ENCODE measurements around the gene PRKAG2.

The PRKAG2 gene

DNA sequence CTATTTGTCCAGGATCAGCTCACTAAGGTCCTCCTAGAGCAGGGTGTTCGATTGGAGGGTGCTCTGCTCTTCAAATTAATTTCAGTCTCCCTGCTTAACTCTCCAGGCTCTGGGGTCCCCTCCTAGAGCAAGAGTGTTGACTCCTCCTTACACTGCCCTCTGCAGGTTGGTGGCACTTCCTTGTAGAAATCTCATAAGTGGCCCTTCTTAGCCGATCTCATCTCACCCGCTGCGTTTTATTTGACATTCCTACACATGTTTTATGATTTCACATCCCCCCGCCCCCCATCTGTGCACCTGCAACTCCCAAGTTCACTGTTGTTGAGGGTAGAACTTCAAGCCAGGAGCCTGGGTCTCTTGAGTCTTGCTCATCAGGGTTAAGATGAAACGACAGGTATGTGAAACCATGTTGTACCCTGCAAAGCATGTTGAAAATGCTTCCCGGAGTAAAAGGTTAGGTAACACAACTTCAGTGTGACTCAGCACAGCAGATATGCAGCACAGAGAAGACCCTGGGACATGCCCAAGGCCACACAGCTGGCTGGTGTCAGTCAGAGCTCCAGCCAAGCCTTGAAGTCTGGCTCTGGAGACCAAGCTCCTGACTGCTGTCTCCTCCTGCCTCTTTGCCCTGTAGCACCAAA, 171.2 kb downstream of the PRKAG2 start:
- peak; percentile 92 for DNase-seq

DNA sequence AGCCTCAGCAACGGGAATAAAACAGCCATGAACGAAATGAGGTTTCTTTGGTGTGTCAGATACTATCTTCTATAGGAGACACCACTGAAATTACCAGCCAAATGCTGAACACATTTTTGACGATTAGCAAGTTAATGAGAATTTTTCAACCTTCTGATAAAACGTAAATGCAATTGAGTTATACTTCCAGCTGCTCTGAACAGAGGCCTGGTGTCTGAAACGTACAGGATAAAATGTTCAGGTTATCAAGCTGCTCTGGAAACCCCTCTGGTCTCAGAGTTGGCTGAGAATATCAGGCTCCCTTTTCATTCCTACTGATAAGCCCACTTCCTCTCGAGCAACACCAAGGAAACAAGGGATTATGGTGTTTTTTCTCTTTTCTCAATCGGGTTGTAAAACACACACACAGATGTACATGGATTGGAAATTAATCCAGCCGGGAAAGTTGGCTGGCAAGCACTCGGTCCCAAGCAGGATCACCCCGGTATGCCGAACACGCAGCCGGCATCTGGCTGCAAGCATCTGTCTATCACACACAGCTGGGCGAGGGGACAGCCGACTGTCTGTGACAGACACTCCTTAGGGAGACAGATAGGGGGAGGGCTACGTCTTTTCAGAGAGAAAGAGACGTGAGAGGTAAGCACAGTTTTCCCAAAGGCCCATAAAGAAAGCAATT, 171.8 kb downstream of the PRKAG2 start:
- peak; percentile 73 for DNase-seq

DNA sequence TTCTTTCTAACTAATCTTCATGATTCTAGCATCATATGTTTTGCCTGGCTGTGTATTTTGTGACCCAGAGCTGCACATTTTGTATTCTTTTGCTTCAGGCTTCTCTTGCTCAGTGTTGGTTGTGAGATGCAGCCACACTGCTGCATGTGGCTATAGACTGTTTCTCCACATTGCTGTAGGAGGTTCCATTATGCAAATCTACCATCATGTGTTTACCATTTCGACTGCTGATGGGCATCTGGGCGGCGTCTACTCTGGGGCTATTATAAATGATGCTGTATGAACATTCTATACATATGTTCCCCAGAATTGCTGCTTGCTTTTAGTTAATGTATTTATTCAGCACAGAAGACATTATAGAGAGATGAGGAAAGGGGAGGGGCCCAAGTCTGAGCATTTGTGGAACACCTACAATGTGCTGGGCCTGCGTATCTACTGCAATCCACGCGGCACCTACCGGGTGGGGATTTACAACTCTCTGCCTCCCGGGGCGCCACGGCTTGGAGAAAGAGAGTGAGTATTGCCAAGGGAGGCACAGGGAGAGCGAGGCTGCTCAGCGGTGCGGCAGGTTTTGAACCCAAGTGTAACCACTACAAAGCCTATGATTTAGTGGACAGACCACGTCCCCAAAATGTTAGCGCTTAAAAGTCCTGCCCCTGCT, 172.5 kb downstream of the PRKAG2 start:
- no peak for DNase-seq

DNA sequence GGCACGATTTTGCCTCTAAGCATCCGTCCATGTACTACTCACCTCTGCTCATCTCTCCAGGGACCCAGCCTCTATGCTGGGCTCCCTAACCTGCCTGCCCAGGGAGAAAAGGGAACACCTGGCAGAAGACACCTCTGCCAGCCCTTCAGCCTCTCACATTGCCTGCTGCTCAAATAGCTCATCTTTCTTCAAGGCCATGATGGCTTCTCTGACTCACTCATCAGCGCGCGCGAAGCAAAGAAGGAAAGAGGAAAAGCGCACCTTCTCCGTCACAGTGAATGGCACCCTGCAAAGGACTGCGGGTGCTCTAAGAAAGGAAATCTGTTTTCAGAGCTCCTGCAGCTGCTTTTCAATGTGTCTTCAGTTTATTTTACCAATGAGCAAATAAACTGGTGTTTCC, 174.0 kb downstream of the PRKAG2 start:
- no peak for DNase-seq

DNA sequence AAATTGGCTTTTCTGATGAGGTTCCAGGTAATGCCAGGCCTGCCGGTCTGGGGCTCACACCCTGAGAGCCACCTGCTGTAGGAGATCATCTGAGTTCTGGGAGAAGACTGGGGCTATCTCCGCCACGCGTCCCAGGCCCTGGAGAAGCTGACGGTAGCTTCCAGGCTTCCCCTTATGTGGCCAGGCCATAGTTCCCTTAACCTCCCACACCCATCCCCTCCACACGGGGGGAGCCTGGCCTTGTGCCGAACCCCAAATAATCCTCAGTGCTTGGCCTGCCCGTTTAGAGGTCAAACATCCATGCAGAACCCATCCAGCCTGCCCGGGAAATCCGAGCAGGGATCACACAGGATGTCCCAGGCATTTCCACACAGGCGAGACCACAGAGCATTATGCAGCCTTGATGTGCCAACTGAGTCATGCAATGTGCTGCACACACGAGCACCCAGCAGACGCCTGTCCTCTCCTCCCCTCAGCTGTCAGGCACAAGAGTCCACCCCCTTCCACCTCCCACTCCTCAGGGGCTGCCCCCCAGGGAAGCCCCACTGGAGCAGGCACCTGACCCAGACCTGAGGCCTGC, 176.2 kb downstream of the PRKAG2 start:
- DNase-seq = no peak

DNA sequence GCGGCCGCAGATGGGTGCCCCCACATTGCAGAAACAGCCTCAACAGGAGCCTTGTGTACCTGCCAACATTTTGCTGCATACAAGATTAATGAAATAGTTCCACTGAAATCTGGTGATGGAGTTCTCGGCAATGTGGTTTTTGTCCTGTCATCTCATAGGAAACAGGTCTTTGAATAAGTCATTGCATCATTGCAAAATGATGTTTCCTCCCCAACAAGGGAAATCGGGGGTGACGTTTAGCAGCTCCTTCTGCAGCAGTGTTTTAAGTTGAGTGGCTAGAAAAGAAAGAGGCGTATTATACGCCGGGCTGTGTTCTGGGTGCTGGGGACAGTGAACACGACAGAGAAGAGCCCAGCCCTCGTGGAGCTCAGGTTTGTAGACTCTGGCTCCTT, 177.0 kb downstream of the PRKAG2 start:
- DNase-seq = no peak

DNA sequence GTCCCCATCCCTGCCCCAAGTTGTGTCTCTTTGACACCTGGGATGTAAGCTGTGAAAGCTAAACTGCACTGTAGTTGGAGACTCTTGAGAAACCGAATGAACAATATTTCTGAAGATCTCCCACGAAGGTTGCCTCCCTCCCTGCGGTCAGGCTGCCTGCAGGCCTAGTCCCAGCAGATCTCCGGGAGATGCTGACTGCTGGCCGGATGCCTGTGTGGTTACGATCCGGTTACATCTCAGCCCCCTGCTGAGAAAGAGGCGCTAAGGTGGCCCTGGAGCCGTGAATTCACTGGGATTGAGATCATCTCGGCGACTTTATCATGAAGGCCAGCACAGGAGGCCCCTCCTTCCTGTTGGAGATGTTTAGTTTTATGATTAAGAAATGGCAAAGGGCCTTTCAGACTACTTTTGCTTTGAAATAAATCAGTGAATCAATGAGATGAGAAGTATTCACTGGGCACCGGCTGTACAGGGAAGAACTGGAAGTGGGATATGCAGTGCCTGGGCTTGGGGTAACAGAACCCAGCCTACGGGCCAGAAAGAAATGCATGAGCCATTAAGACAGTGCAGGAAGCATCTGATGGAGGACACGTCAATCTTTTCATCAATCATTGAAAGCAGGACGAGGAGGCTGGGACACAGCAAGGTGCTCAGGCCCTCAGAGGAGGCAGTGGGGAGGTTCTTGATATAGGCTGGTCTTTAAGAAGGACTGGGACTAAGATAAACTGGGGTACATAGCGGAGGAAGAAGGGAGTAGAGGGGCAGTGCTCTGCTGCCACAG, 177.6 kb downstream of the PRKAG2 start:
- DNase-seq = no peak

DNA sequence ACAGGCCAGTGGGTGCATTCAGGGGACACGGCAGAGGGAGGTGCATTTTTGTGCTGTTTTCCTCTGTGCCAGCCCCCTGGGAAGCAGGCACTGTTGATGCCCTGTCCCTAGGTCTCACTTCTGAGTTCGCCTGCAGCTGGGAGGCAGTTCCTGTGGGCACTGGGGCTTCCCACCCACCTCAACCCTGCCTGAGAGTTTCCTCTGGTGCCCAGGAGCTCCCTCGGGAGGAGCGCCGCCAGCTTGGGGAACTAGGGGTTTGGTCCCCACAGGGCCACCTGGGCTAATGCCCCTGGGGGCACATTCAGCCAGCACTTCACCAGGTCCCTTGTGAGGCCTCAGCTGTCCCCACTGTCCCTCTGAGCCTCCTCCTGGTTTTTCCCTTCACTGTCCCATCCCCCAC, 179.0 kb downstream of the PRKAG2 start:
- no peak for DNase-seq

DNA sequence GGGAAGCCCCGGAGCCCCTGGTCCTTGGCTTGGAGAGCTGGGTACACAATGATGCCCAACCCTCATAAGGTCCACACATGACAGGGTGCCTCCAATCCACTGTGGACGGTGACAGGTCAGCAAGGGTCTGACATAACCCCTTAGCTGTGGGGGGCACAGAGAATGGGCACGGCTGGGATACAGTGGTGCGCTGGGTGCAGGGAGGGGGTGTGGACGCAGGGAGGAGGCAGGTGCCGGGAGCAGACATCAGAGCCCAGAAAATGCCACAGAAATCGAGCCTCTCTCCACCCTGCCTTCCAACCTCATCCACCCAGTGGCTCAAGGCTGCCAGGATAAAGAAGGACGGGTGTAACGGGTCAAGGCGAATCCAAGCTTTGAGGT, 179.4 kb downstream of the PRKAG2 start:
- no peak for DNase-seq

DNA sequence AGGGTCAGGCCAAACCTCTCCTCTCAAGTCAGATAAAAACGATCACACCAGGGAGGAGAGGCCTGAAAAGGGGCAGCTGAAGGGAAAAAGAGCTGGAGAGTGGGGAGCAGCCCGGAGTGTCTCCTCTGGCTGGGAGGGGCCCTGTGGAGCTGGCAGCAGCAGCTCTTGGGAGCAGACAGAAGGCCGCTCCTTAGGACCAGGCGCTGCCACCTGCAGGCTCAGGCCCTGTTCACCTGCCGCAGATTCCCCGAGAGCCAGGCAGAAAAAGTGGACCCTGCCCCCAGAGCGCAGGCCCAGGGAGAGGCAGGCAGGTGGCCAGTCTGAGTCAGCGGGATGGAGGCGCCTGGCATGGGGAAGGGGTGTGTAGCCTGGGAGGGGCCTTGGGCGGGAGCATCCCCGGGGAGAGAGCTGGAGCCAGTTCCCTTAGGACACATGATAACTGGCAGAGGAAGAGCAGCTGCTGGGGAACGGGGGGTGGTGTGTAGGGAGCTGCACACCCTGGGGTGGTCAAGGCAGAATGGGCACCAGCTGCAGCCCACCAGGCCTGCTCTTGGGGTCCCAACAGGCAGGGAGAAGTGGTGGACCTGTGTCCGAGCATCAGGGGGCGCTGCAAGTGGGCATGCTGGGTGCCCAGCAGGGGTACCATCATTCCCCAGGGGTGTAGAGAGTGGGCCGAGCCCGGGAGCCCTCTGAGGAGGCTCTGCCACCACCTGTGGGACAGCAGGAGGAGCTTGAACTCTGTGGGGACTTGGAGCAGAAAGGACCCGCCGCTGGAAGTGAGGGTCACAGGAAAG, 180.0 kb downstream of the PRKAG2 start:
- peak; percentile 82 for DNase-seq

DNA sequence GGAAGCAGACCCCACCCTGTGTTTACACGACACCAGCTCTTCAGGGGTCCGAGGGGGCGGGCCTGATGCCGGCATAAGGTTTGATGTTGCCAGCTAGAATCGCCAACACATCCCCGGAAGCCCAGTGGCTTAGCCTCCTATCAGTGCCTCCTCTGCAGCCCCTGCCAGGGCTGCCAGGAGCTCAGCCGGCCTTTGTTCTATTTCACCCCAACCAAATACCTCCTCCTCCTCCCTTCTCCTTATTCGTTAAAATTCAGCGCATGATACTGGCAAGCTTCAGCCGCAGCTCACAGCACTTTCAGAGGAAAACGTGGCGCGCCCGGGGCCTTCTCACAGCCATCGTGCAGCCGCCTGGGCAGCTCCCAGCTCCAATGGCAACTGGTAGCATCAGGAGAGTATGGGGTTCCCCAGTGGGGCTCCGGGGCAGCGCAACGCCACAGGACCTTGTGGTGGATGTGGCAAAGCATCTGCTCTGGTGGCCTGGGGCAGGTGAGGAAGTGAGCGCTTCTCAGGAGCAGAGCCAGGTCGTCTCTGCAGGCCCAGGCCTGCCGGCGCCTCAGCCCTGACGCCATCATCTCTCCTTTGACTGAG, 180.9 kb downstream of the PRKAG2 start:
- no peak for DNase-seq

DNA sequence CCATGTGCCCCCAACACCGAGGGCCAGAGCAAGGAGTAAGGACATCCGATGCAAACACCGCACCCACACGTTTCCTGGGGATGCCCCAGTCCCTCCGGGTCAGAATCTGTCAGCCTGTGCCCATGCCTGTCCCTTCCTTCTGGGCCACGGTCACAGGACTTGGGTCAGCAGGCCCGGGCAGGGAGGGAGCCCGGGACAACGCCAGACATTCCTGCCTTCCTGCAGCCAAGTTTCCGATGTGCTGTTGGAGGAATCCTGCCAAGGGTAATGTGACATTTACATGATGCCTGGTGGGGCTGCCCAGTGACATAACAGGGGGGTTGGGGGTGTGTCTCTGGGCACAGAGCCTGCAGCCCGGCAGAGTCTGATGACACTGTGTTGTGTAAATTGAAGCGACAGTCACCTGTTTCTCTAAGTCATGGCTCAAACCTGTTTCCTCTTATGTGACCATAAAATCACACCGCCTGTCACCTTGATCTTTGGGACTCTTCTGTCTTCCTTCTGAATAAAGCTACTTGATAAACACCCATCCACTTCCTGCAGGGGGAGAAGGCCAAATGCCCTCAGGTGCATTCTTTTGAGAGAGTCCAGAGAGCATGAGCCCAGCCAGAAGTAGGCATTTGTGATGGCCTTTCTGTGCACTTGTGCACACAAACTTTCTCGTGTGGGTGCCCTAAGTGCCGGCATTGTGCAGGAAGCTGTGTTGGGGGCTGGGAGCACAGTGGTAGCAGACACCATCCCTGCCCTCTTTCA, 181.9 kb downstream of the PRKAG2 start:
- no peak for DNase-seq

DNA sequence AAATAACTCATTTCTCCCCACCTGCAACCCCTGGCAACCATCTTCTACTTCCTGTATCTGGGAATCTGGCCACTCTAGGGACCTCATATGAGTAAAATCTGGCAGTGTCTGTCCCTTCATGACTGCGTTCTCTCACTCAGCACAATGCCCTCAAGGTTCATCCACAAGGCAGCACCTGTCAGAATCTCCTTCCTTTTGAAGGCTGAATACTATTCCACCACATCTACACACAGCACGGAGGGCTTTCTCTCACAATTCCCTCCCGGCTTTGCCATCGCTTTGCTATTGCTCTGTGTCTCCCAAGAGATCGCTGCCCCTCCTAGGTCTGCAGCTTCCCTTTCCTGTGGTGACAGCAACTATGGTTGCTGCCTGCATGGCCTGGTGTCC, 182.5 kb downstream of the PRKAG2 start:
- no peak for DNase-seq

DNA sequence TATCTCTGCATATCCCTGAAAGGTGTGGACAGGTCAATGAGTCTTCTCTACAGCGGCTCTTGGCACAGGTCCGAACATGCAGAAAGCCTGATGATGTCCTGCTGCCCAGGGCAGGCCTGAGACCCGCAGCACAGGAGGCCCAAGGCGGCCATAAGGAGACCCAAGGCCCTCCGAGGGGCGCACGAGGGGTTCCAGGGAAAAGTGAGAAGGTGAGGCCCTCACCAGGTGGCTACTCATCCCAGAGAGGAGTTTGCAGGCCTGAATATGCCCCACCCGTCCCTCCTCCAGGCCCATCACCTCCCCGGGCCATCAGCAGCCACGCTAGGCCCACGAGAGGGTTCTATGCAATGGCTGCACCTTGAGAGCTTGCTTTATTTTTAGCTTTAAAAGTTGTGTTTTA, 183.8 kb downstream of the PRKAG2 start:
- no peak for DNase-seq

DNA sequence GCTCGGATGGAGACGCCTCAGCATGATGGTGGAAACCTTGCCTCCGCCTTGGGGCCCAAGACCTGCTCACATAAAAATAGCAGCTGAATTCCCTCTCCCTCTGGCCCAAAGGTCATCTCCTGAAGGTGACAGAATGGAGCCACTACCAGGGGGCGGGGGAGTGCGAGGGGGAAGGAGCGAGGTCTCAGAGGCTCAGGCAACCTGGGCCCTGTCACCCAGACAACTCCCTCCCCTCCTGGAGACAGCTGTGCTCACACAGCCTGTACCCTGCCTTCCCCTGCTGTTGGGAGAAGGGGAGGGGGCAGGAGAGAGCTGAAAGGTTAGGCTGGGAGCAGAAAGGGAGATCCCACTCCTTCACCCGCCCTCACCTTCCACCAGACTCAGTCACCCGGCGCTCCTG, 184.2 kb downstream of the PRKAG2 start:
- DNase-seq = no peak

DNA sequence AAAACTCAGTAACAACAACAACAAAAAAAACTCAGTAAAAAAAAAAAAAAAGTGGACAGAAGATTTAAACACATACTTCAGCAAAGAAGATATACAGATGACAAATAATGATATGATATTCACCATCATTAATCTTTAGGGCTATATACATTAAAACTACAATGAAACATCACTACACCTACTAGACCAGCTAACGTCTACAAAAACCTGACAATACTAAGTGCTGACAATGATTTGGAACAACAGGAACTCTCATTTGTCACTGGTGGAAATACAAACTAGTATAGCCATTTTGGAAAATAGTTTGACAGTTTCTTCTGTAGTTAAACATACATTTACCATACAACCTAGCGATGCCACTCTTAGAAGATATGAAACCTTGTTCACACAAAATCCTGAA, 185.5 kb downstream of the PRKAG2 start:
- DNase-seq = no peak

DNA sequence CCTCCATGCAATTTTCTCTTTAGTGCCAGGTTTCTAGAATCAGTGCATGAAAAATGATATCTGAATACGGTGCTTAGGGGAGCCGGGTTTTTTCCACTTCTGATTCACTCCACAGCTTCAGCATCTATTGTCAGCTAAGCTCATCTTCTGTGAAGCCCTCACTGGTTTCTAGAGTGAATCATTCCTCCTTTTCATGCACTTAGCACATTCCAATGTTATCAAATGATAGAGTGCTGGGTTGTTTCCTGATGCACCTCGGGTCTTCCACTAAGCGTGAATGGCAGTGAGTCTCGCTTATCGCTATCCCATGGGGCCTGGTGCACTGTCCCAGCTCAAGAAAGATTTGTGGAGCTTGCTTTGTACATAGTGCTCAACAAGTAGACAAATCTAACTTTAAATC, 186.3 kb downstream of the PRKAG2 start:
- no peak for DNase-seq

DNA sequence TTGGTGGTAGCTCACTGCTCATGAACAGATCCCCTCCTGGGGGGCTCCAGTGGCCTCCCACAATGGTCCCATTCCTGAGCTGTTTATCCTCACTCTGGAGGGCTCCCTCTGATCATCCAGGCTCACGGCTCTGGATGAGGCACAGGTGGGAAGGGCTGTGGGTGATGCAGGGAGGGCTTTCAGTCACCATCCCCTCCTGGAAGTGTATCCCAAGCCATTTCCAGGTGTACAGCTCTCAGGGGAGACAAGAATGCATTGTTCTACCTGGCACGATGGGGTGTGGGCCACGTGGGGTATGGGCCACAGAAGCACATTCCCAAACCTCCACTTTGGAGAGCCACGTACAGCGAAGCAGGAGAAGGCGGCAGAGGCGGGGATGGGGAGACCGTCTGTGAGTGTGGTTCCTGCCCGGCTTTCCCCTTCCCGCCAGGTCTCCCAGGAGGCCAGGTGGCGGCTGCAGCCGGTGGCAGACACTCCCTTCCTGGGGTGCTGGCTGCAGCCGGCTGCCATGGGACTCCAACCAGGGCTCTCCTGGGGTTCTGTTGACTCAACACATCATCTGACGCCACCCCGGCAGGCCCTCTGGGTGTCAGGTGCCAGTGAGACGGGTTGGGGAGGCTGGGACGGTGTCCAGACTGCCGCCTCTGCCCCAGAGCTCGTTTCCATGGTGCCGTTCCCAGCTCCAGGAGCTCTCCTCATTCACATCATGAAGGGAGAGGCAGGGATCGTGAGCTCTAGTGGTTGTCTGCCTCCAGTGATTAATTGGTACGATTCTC, 187.5 kb downstream of the PRKAG2 start:
- no peak for DNase-seq

DNA sequence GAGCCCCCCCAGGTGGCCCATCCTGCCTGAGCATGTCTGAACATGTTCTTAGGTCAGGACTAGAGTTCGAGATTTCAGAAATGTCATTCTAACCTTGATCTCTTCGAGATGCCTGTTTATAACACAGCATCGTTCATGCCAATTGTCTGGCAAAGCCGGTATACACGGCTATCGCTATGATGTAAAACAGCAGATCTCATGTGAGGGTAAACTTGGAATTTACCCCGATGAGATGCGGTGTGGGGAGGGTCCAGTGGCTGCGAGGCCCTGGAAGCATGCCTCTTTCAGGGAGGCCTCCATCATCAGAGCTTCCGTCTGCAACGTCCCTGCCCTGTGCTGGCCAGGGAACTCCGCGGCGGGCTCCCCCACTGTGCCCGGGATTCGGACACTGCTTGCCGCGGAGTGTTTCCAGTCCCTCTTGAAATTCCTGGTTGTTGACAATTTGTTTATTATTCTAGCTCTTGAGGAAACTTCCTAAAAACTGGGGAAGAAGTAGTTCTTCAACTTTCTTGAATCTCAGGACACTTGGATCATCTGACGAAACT, 188.6 kb downstream of the PRKAG2 start:
- DNase-seq = no peak
